ENCODE results near the gene ZBTB1.

GRCh38 chr14:64475585-64476273 is 28.8 kb upstream of the ZBTB1 start:
- no peak for TF ChIP-seq CTCF (IDR thresholded peaks at IDR 0.05)
- no peak for TF ChIP-seq EZH2 (IDR thresholded peaks at IDR 0.05; ENCODE audit: borderline replicate concordance, insufficient read depth, low read depth, low read length, poor library complexity, severe bottlenecking)

Data from B cell (primary cell).